A549 (cell line): ENCODE measurements around the gene PCDHGB5. TPM values are rescaled to one million over a fixed set of nuclear protein-coding genes. Genes with fewer than 3 reads are reported as not detected.

Experiments used
- ATAC-seq, 2 experiments: fragments of 200-7000 bp in 1 of 2; fragments of >200 bp in 1 of 2; cut with Nextera tagmentation in 1 of 2; cut with Tn5 transposase in 1 of 2; 3 replicates each; pipeline versions ENCODE4 v1.8.0 to v1.9.1; 2018 to 2020; ENCODE audit warnings: mild to moderate bottlenecking in 1 of 2, moderate library complexity in 1 of 2
- CTCF ChIA-PET: fragments of 300-600 bp; sonication (Branson Sonifier 250); formaldehyde crosslinking; extraction: SDS; loops from one replicate; lab custom pipeline; 2021; ENCODE audit warnings: antibody characterized with exemption, inconsistent platforms; lab: Yijun Ruan, JAX
- POLR2A ChIA-PET: fragments of 350-600 bp; formaldehyde crosslinking; extraction: SDS; loops from one replicate; lab custom pipeline; 2021; ENCODE audit warnings: antibody characterized with exemption, inconsistent platforms; lab: Yijun Ruan, JAX
- DNase-seq, 2 experiments: peaks; one replicate each; pipeline versions ENCODE4 v3.0.0 to v3.0.0-alpha.2; 2011 to 2016; ENCODE audit warnings: low read depth in 1 of 2, low spot score in 1 of 2
- FAIRE-seq: peaks from 2 replicates; lab custom pipeline; 2011; peaks lifted over from hg19 to GRCh38; lab: Jason Lieb, UNC
- H3K27ac ChIP-seq, 2 experiments: fragments of >200 bp; sonication (Bioruptor Twin); formaldehyde crosslinking; 3 replicates each; pipeline ENCODE4 v1.5.1; 2016 to 2017
- H3K4me1 ChIP-seq: fragments of >200 bp; sonication (Bioruptor Twin); formaldehyde crosslinking; 3 replicates; pipeline ENCODE4 v1.6.1; 2016
- H3K4me2 ChIP-seq: fragments of >200 bp; sonication (Bioruptor Twin); formaldehyde crosslinking; 3 replicates; pipeline ENCODE4 v1.6.1; 2016
- H3K4me3 ChIP-seq: fragments of >200 bp; sonication (Bioruptor Twin); formaldehyde crosslinking; 3 replicates; pipeline ENCODE4 v1.5.1; 2016
- H3K9me3 ChIP-seq: fragments of >200 bp; sonication (Bioruptor Twin); formaldehyde crosslinking; 3 replicates; pipeline ENCODE4 v1.6.1; 2016
- CBX2 ChIP-seq: fragments of 200-600 bp; sonication (generic); IDR thresholded peaks from 2 replicates; pipeline ENCODE4 v1.6.1; 2016; ENCODE audit warnings: low read depth, mild to moderate bottlenecking, borderline replicate concordance
- CTCF ChIP-seq: fragments of >200 bp; sonication (Bioruptor Twin); formaldehyde crosslinking; IDR thresholded peaks from 3 replicates; pipeline ENCODE4 v1.5.1; 2016
- EHMT2 ChIP-seq: fragments of 200-600 bp; sonication (generic); IDR thresholded peaks from 2 replicates; pipeline ENCODE4 v1.6.1; 2016; ENCODE audit warnings: antibody characterized with exemption, low read depth, mild to moderate bottlenecking, moderate library complexity
- ESRRA ChIP-seq: fragments of 150-350 bp; IDR thresholded peaks from 2 replicates; pipeline ENCODE4 v1.6.1; 2014; ENCODE audit warnings: mild to moderate bottlenecking, low read length, borderline replicate concordance
- HEYL ChIP-seq: fragments of 250-450 bp; sonication (Bioruptor Pico); IDR thresholded peaks from 2 replicates; pipeline ENCODE4 v1.8.0; 2021; ENCODE audit warnings: mild to moderate bottlenecking, moderate library complexity
- HMGXB4 ChIP-seq: fragments of 250-450 bp; sonication (Bioruptor Pico); IDR thresholded peaks from 2 replicates; pipeline ENCODE4 v1.5.0; 2021; ENCODE audit warnings: mild to moderate bottlenecking, moderate library complexity, borderline replicate concordance
- HOXA7 ChIP-seq: fragments of 250-450 bp; sonication (Bioruptor Pico); IDR thresholded peaks from 2 replicates; pipeline ENCODE4 v1.5.0; 2020; ENCODE audit warnings: mild to moderate bottlenecking, moderate library complexity
- KDM5A ChIP-seq: fragments of 200-600 bp; sonication (generic); IDR thresholded peaks from 2 replicates; pipeline ENCODE4 v1.6.1; 2016; ENCODE audit warnings: antibody characterized with exemption, mild to moderate bottlenecking
- MAX ChIP-seq: IDR thresholded peaks from 2 replicates; pipeline ENCODE4 v1.6.1; 2012
- MYC ChIP-seq: IDR thresholded peaks from 2 replicates; pipeline ENCODE4 v1.6.1; 2012; ENCODE audit warnings: mild to moderate bottlenecking, inconsistent platforms, low read length, improper control_type of control experiment, borderline replicate concordance
- PBX3 ChIP-seq: IDR thresholded peaks from 2 replicates; pipeline ENCODE4 v1.6.1; 2012
- RAD21 ChIP-seq, 2 experiments: fragments of >200 bp in 1 of 2; sonication (Bioruptor Twin) in 1 of 2; formaldehyde crosslinking in 1 of 2; IDR thresholded peaks in 1 of 2; conservative IDR thresholded peaks in 1 of 2; 2 replicates in 1 of 2; 3 replicates in 1 of 2; pipeline ENCODE4 v1.6.1; 2012 to 2018; ENCODE audit warnings: inconsistent platforms in 1 of 2
- RARB ChIP-seq: fragments of 250-450 bp; sonication (Bioruptor Pico); IDR thresholded peaks from 2 replicates; pipeline ENCODE4 v1.8.0; 2021; ENCODE audit warnings: mild to moderate bottlenecking, moderate library complexity
- RCOR1 ChIP-seq: fragments of 150-350 bp; IDR thresholded peaks from 2 replicates; pipeline ENCODE4 v1.6.1; 2014; ENCODE audit warnings: antibody characterized with exemption, low read length, low read depth
- SMC3 ChIP-seq: fragments of >200 bp; sonication (Bioruptor Twin); formaldehyde crosslinking; IDR thresholded peaks from 3 replicates; pipeline ENCODE4 v1.6.1; 2018; ENCODE audit warnings: inconsistent platforms
- WGBS: methylation state at CpG from one replicate; pipeline ENCODE4 v1.1.6; 2017; ENCODE audit errors: missing lambda C conversion rate; 5-methylcytosine and 5-hydroxymethylcytosine counted together
- polyA plus RNA-seq, 4 experiments: library from polyadenylated mRNA; depleted of rRNA in 3 of 4; stranded (reverse); fragments of >200 nt; fragmentation: RNase III in 1 of 4; extraction: RNeasy Plus Mini Kit Qiagen cat#74134 plus additional on column Dnase treatment in 1 of 4; gene quantifications; 2 replicates in 3 of 4; 3 replicates in 1 of 4; pipeline ENCODE4 v1.2.3, GENCODE V29; 2011 to 2017
- TF ChIP-seq, protein P1 (sequence below): fragments of 450-650 bp; IDR thresholded peaks from 2 replicates; pipeline ENCODE4 v1.6.1; 2014; ENCODE audit warnings: antibody characterized with exemption

PCDHGB5 gene
- polyA plus RNA-seq, 2 of the 4 experiments (the other 2 are of a cell fraction), result 1.9 to 3.2 TPM

DNA sequence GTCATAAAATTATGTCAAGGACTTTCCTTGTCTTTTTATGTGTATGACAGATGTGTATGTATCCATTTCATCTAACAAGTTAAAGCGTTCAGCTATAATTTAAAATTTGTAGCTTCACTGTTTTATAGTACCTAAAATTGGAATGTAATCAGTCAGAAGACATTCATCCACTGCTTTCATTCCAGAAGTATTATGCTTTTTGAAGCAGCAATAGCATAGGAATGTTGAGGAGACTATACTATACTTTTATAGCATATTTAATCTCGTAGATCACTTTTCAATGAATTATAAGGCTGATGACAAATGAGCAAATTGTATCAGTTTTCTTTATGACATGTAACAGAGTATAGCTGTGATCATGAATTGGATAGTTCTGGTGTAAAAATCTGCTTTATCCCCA, 39.5 kb downstream of the PCDHGB5 start:
- FAIRE-seq, result no peak

DNA sequence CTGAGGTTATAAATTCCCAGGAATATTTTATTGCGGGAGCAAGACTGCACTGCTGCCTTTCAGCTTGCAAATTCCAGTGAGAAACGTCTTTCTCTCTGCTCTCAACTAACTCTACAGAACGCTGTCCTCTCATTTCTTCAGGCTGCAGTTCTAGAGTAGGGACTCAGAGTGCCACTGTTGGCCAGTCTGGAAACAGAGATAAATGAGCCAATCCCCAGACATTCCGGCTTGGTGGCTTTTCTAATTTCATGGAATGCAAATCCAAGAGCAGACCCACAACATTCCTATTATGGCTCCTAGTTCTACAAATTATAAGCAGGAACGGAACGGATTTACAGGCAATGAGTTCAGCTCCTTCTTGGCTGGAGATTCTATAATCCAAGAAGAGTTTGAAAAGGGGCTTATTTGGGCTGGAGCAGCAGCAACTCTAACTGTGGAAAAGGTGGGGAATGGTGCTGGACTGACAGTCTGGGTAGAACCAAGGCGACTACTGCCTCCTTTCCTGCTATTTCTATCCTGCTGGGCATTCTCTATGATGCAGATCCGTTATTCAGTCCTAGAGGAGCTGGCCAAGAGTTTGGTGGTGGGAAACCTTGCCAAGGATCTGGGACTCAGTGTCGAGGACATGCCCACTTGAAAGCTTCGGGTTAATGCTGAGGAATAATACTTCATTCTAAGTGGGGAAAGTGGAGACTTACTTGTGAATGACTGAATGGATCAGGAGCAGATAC, 41.8 kb downstream of the PCDHGB5 start:
- CTCF ChIA-PET, result interaction anchor here (1.6 to 1.8 kb wide), 2 partner anchors 39 to 118 kb away, joined by 4 to 7 read pairs; no protein-coding TSS in a partner anchor

More for the DNA sequence above, 39.5 kb downstream of the PCDHGB5 start:
- DNase-seq, result no peak
- no peak overlapping the region for H3K27ac ChIP-seq
- TF ChIP-seq, protein P1, sequence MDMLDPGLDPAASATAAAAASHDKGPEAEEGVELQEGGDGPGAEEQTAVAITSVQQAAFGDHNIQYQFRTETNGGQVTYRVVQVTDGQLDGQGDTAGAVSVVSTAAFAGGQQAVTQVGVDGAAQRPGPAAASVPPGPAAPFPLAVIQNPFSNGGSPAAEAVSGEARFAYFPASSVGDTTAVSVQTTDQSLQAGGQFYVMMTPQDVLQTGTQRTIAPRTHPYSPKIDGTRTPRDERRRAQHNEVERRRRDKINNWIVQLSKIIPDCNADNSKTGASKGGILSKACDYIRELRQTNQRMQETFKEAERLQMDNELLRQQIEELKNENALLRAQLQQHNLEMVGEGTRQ, result no peak
- TF ChIP-seq RARB (CRISPR knock-in tag) (no peak), CBX2 (no peak), HMGXB4 (CRISPR knock-in tag) (no peak), PBX3 (no peak), HOXA7 (CRISPR knock-in tag) (no peak), MAX (no peak), SMC3 (no peak)
- TF ChIP-seq, all 56 proteins: peak for 0
- Histone ChIP-seq H3K4me2 (no peak overlapping the region), H3K4me3 (no peak overlapping the region), H3K9me3 (peaks cover 17% of the 10 kb centered on the region; the same call in 2 of the 3 replicates), H3K4me1 (no peaks in the 10 kb centered on the region)
- no peak for ATAC-seq
- POLR2A ChIA-PET, result no interaction called here
- 10% methylated on average over 2 of the region's 2 CpGs for WGBS
- CTCF ChIA-PET, result interaction anchor here (0.8 to 2.1 kb wide), 3 partner anchors 39 to 120 kb away, joined by 3 to 6 read pairs (median 5); no protein-coding TSS in a partner anchor

More for the DNA sequence above, 41.8 kb downstream of the PCDHGB5 start:
- POLR2A ChIA-PET, result no interaction called here
- Histone ChIP-seq H3K9me3 (0 out of 3 replicates have a peak, but pooled peaks cover 6% of the 10 kb centered on the region), H3K4me3 (no peak overlapping the region), H3K4me1 (no peaks in the 10 kb centered on the region), H3K27ac (no peak overlapping the region)
- ATAC-seq, result no peak
- TF ChIP-seq MAX (no peak), ESRRA (no peak), MYC (no peak), HEYL (CRISPR knock-in tag) (no peak), RAD21 (conservative IDR thresholded peaks at IDR 0.05 in 1 of 2, IDR thresholded peaks at IDR 0.05 in 1 of 2) (no peak), KDM5A (no peak), CTCF (no peak), RCOR1 (no peak), EHMT2 (no peak), HMGXB4 (CRISPR knock-in tag) (no peak)
- TF ChIP-seq, all 56 proteins: peak for 0
- no peak for DNase-seq
- WGBS, result 11% methylated on average over 10 of the region's 10 CpGs
- H3K4me2 ChIP-seq, result no peak overlapping the region
- no peak for FAIRE-seq
